ENCODE results near the gene GMCL1. TPM values are rescaled to one million over a fixed set of nuclear protein-coding genes. Genes with fewer than 3 reads are reported as not detected.

Gene GMCL1
- total and polyA plus RNA-seq, 2 experiments from 2014 or later = 9.6 to 14.5 TPM

- no peak for DNase-seq
- Histone ChIP-seq H3K27ac (no peak overlapping the region), H3K4me2 (ENCODE audit: unreplicated experiment) (no peak overlapping the region), H3K4me3 (no peak overlapping the region), H3K79me2 (ENCODE audit: insufficient read depth) (peaks cover 56% of the 10 kb centered on the region), H4K20me1 (ENCODE audit: insufficient read depth) (no peaks in the 10 kb centered on the region), H2AFZ (no peak overlapping the region), H3K9ac (no peak overlapping the region), H3F3A (ENCODE audit: insufficient read depth) (0 out of 2 replicates have a peak, but pooled peaks cover 4% of the 10 kb centered on the region), H3K4me1 (ENCODE audit: insufficient read depth) (no peaks in the 10 kb centered on the region), H3K9me3 (ENCODE audit: low read depth) (no peaks in the 10 kb centered on the region), H3K9me2 (ENCODE audit: insufficient read depth) (no peaks in the 10 kb centered on the region), H3K36me3 (ENCODE audit: low read depth) (peaks cover 5% of the 10 kb centered on the region; the same call in 1 of the 2 replicates), H3K27me3 (replicated peaks; ENCODE audit: insufficient read depth) (no peaks in the 10 kb centered on the region)
- in situ Hi-C loops (cut with MboI) = no loop called here
- TF ChIP-seq EZH2phosphoT487 (IDR thresholded peaks at IDR 0.05; ENCODE audit: insufficient read depth, low read depth) (no peak), EZH2 (IDR thresholded peaks at IDR 0.05; ENCODE audit: insufficient read depth, poor library complexity, severe bottlenecking) (no peak)
- WGBS, 2 experiments (ENCODE audit: low coverage in 1 of 2, low lambda C conversion rate in 2 of 2, missing lambda C conversion rate in 2 of 2) = 93 to 96% methylated on average over 2 of the region's 2 CpGs
Measured at GRCh38 chr2:69837533-69837932, 8.1 kb downstream of the GMCL1 start.

- no peak overlapping the region for H2AFZ ChIP-seq
- TF ChIP-seq EZH2phosphoT487 (IDR thresholded peaks at IDR 0.05; ENCODE audit: insufficient read depth, low read depth) = no peak
- no peak for TF ChIP-seq EZH2 (IDR thresholded peaks at IDR 0.05; ENCODE audit: insufficient read depth, poor library complexity, severe bottlenecking)
- in situ Hi-C loops (cut with MboI) = no loop called here
- no peaks in the 10 kb centered on the region for H3K27me3 ChIP-seq (replicated peaks; ENCODE audit: insufficient read depth)
- H3K9me2 ChIP-seq (ENCODE audit: insufficient read depth) = no peaks in the 10 kb centered on the region
- no peaks in the 10 kb centered on the region for H3K4me1 ChIP-seq (ENCODE audit: insufficient read depth)
- no peak overlapping the region for H3K4me2 ChIP-seq (ENCODE audit: unreplicated experiment)
- H3K36me3 ChIP-seq (ENCODE audit: low read depth) = peaks cover 24% of the 10 kb centered on the region
- no peaks in the 10 kb centered on the region for H3F3A ChIP-seq (ENCODE audit: insufficient read depth)
- DNase-seq = no peak
- H3K79me2 ChIP-seq (ENCODE audit: insufficient read depth) = no peaks in the 10 kb centered on the region
- H3K9ac ChIP-seq = no peak overlapping the region
- no peaks in the 10 kb centered on the region for H4K20me1 ChIP-seq (ENCODE audit: insufficient read depth)
- no peaks in the 10 kb centered on the region for H3K9me3 ChIP-seq (ENCODE audit: low read depth)
- no peak overlapping the region for H3K4me3 ChIP-seq
- H3K27ac ChIP-seq = no peak overlapping the region
Measured at GRCh38 chr2:69843993-69844392, 14.5 kb downstream of the GMCL1 start.

GRCh38 chr2:69844560-69844959 is 15.1 kb downstream of the GMCL1 start:
- Histone ChIP-seq H3K4me3 (no peak overlapping the region), H3K9me2 (ENCODE audit: insufficient read depth) (no peaks in the 10 kb centered on the region), H2AFZ (no peak overlapping the region), H3K36me3 (ENCODE audit: low read depth) (peaks cover 20% of the 10 kb centered on the region), H3K4me1 (ENCODE audit: insufficient read depth) (no peaks in the 10 kb centered on the region), H3K9me3 (ENCODE audit: low read depth) (no peaks in the 10 kb centered on the region), H3K27me3 (replicated peaks; ENCODE audit: insufficient read depth) (no peaks in the 10 kb centered on the region), H3K4me2 (ENCODE audit: unreplicated experiment) (no peak overlapping the region), H3K27ac (no peak overlapping the region), H3F3A (ENCODE audit: insufficient read depth) (no peaks in the 10 kb centered on the region), H4K20me1 (ENCODE audit: insufficient read depth) (no peaks in the 10 kb centered on the region), H3K9ac (no peak overlapping the region), H3K79me2 (ENCODE audit: insufficient read depth) (no peaks in the 10 kb centered on the region)
- in situ Hi-C loops (cut with MboI) = no loop called here
- DNase-seq = no peak
- TF ChIP-seq EZH2phosphoT487 (IDR thresholded peaks at IDR 0.05; ENCODE audit: insufficient read depth, low read depth) = no peak
- TF ChIP-seq EZH2 (IDR thresholded peaks at IDR 0.05; ENCODE audit: insufficient read depth, poor library complexity, severe bottlenecking) = no peak
- WGBS, 2 experiments (ENCODE audit: low coverage in 1 of 2, low lambda C conversion rate in 2 of 2, missing lambda C conversion rate in 2 of 2) = 97 to 98% methylated on average over 3 of the region's 3 CpGs

- Histone ChIP-seq H2AFZ (no peak overlapping the region), H3K27me3 (replicated peaks; ENCODE audit: insufficient read depth) (no peaks in the 10 kb centered on the region), H3K4me1 (ENCODE audit: insufficient read depth) (no peaks in the 10 kb centered on the region), H3K4me3 (no peak overlapping the region), H3F3A (ENCODE audit: insufficient read depth) (no peaks in the 10 kb centered on the region), H3K9me2 (ENCODE audit: insufficient read depth) (no peaks in the 10 kb centered on the region), H4K20me1 (ENCODE audit: insufficient read depth) (no peaks in the 10 kb centered on the region), H3K79me2 (ENCODE audit: insufficient read depth) (no peaks in the 10 kb centered on the region), H3K36me3 (ENCODE audit: low read depth) (peaks cover 27% of the 10 kb centered on the region), H3K4me2 (ENCODE audit: unreplicated experiment) (no peak overlapping the region), H3K27ac (no peak overlapping the region), H3K9ac (no peak overlapping the region), H3K9me3 (ENCODE audit: low read depth) (no peaks in the 10 kb centered on the region)
- in situ Hi-C loops (cut with MboI) = no loop called here
- WGBS, 2 experiments (ENCODE audit: low coverage in 1 of 2, low lambda C conversion rate in 2 of 2, missing lambda C conversion rate in 2 of 2) = 97 to 98% methylated on average over 9 of the region's 9 CpGs
- TF ChIP-seq EZH2 (IDR thresholded peaks at IDR 0.05; ENCODE audit: insufficient read depth, poor library complexity, severe bottlenecking) (no peak), EZH2phosphoT487 (IDR thresholded peaks at IDR 0.05; ENCODE audit: insufficient read depth, low read depth) (no peak)
- no peak for DNase-seq
Measured at GRCh38 chr2:69846182-69847067, 17.0 kb downstream of the GMCL1 start.
